Fibroblast of skin of back (primary cell): ENCODE measurements around the gene CTNNBL1.
"Not testable (repeated sequence)": the region's sequence is repeated elsewhere in the genome, so short reads cannot be mapped to it uniquely, and the experiment has no call there.

ENCODE experiments used
- DNase-seq: peaks from one replicate; pipeline ENCODE4 v3.0.0-alpha.2; 2013

The CTNNBL1 gene

GRCh38 chr20:37711001-37711400 lies 17.2 kb downstream of the CTNNBL1 start:
- DNase-seq: no peak

GRCh38 chr20:37711994-37712964 lies 18.4 kb downstream of the CTNNBL1 start:
- DNase-seq: no peak

- no peak for DNase-seq
Observed at GRCh38 chr20:37713396-37713795, 19.6 kb downstream of the CTNNBL1 start.

GRCh38 chr20:37714978-37715672 lies 21.3 kb downstream of the CTNNBL1 start:
- no peak for DNase-seq

GRCh38 chr20:37721751-37722150 lies 27.9 kb downstream of the CTNNBL1 start:
- DNase-seq: no peak

GRCh38 chr20:37722312-37722711 lies 28.5 kb downstream of the CTNNBL1 start:
- DNase-seq: not testable (repeated sequence)

GRCh38 chr20:37723668-37724067 lies 29.8 kb downstream of the CTNNBL1 start:
- no peak for DNase-seq

- no peak for DNase-seq
Observed at GRCh38 chr20:37725165-37725564, 31.3 kb downstream of the CTNNBL1 start.

GRCh38 chr20:37725855-37726254 lies 32.0 kb downstream of the CTNNBL1 start:
- no peak for DNase-seq

- no peak for DNase-seq
Observed at GRCh38 chr20:37726321-37726720, 32.5 kb downstream of the CTNNBL1 start.

- no peak for DNase-seq
Observed at GRCh38 chr20:37726971-37727956, 33.4 kb downstream of the CTNNBL1 start.

- no peak for DNase-seq
Observed at GRCh38 chr20:37727957-37728634, 34.3 kb downstream of the CTNNBL1 start.

GRCh38 chr20:37728635-37728983 lies 34.8 kb downstream of the CTNNBL1 start:
- DNase-seq: no peak

GRCh38 chr20:37729452-37729851 lies 35.6 kb downstream of the CTNNBL1 start:
- no peak for DNase-seq

GRCh38 chr20:37729909-37730308 lies 36.1 kb downstream of the CTNNBL1 start:
- no peak for DNase-seq

GRCh38 chr20:37733416-37733815 lies 39.6 kb downstream of the CTNNBL1 start:
- DNase-seq: no peak

- peak; percentile 79 for DNase-seq
Observed at GRCh38 chr20:37734228-37734985, 40.6 kb downstream of the CTNNBL1 start.

- no peak for DNase-seq
Observed at GRCh38 chr20:37735541-37735940, 41.7 kb downstream of the CTNNBL1 start.

- no peak for DNase-seq
Observed at GRCh38 chr20:37736132-37736531, 42.3 kb downstream of the CTNNBL1 start.

GRCh38 chr20:37737826-37738420 lies 44.1 kb downstream of the CTNNBL1 start:
- DNase-seq: no peak

GRCh38 chr20:37741055-37741454 lies 47.2 kb downstream of the CTNNBL1 start:
- DNase-seq: peak; percentile 49
